HEK293 (cell line): ENCODE results near the gene SNORC.
A peak's percentile ranks its signal among the peaks of the same experiment; 100 is the strongest.

Experiments
- CTCF ChIA-PET: fragments of 350-600 bp; formaldehyde crosslinking; extraction: SDS; loops from one replicate; lab custom pipeline; 2021; ENCODE audit warnings: antibody characterized with exemption; lab: Yijun Ruan, JAX
- POLR2A ChIA-PET: fragments of 300-600 bp; formaldehyde crosslinking; extraction: SDS; loops from one replicate; lab custom pipeline; 2020; ENCODE audit warnings: antibody characterized with exemption, inconsistent platforms; lab: Yijun Ruan, JAX
- H3K27ac ChIP-seq: fragments of 200-500 bp; sonication (Bioruptor generic); 2 replicates; pipeline ENCODE4 v1.5.1; 2014; ENCODE audit warnings: low read depth, low read length, control low read depth, inconsistent platforms; ENCODE audit errors: extremely low read depth
- H3K36me3 ChIP-seq, 2 experiments: fragments of 200-500 bp in 1 of 2; sonication (Bioruptor generic) in 1 of 2; 1 replicate in 1 of 2; 2 replicates in 1 of 2; pipeline ENCODE4 v1.5.1; 2014 to 2017; ENCODE audit warnings: inconsistent platforms in 2 of 2, low read length in 2 of 2; ENCODE audit not compliant: control insufficient read depth in 2 of 2, insufficient read depth in 1 of 2
- H3K4me1 ChIP-seq: fragments of 200-500 bp; sonication (Bioruptor generic); 2 replicates; pipeline ENCODE4 v1.5.1; 2014; ENCODE audit warnings: mild to moderate bottlenecking, low read length, inconsistent platforms; ENCODE audit not compliant: control insufficient read depth, insufficient read depth
- H3K4me3 ChIP-seq: 2 replicates; pipeline ENCODE4 v1.5.1; 2011; ENCODE audit warnings: low read depth, mild to moderate bottlenecking, control low read depth, low read length, moderate library complexity
- H3K9me3 ChIP-seq: fragments of 200-500 bp; sonication (Bioruptor generic); 2 replicates; pipeline ENCODE4 v1.5.1; 2014; ENCODE audit warnings: low read depth, low read length, inconsistent platforms; ENCODE audit not compliant: control insufficient read depth, insufficient read depth
- AEBP2 ChIP-seq: fragments of 450-650 bp; formaldehyde crosslinking; IDR thresholded peaks from 2 replicates; pipeline ENCODE4 v1.5.1; 2016; ENCODE audit warnings: missing biosample characterization, missing genetic modification characterization, borderline replicate concordance
- GFI1B ChIP-seq: fragments of 450-650 bp; formaldehyde crosslinking; IDR thresholded peaks from 2 replicates; pipeline ENCODE4 v1.5.1; 2016; ENCODE audit warnings: missing biosample characterization, missing genetic modification characterization
- GLIS1 ChIP-seq: fragments of 450-650 bp; formaldehyde crosslinking; IDR thresholded peaks from 2 replicates; pipeline ENCODE4 v1.5.1; 2016; ENCODE audit warnings: missing biosample characterization, missing genetic modification characterization
- HOXA7 ChIP-seq: sonication (generic); formaldehyde crosslinking; IDR thresholded peaks from 2 replicates; pipeline ENCODE4 v1.8.1; 2022; ENCODE audit warnings: missing genetic modification reagents, borderline replicate concordance
- HOXD13 ChIP-seq: sonication (generic); formaldehyde crosslinking; IDR thresholded peaks from 2 replicates; pipeline ENCODE4 v1.8.0; 2022; ENCODE audit warnings: missing genetic modification reagents, borderline replicate concordance
- WT1 ChIP-seq: fragments of 450-650 bp; formaldehyde crosslinking; IDR thresholded peaks from 2 replicates; pipeline ENCODE4 v1.5.1; 2016; ENCODE audit warnings: missing biosample characterization, missing genetic modification characterization
- ZBTB17 ChIP-seq: fragments of 450-650 bp; formaldehyde crosslinking; IDR thresholded peaks from 2 replicates; pipeline ENCODE4 v1.5.1; 2016; ENCODE audit warnings: missing biosample characterization, missing genetic modification characterization
- ZBTB21 ChIP-seq: fragments of 450-650 bp; formaldehyde crosslinking; IDR thresholded peaks from 2 replicates; pipeline ENCODE4 v1.5.1; 2017; ENCODE audit warnings: missing biosample characterization, missing genetic modification characterization
- ZNF112 ChIP-seq: fragments of 450-650 bp; formaldehyde crosslinking; IDR thresholded peaks from 2 replicates; pipeline ENCODE4 v1.5.0; 2017; ENCODE audit warnings: missing biosample characterization, missing genetic modification characterization
- ZNF114 ChIP-seq: fragments of 450-650 bp; formaldehyde crosslinking; IDR thresholded peaks from 2 replicates; pipeline ENCODE4 v1.5.0; 2017; ENCODE audit warnings: missing biosample characterization, missing genetic modification characterization
- ZNF2 ChIP-seq: fragments of 450-650 bp; formaldehyde crosslinking; IDR thresholded peaks from 2 replicates; pipeline ENCODE4 v1.5.1; 2016; ENCODE audit warnings: missing biosample characterization, missing genetic modification characterization
- ZNF23 ChIP-seq: fragments of 450-650 bp; formaldehyde crosslinking; IDR thresholded peaks from 2 replicates; pipeline ENCODE4 v1.5.1; 2016; ENCODE audit warnings: missing biosample characterization, missing genetic modification characterization, borderline replicate concordance
- ZNF37A ChIP-seq: fragments of 450-650 bp; IDR thresholded peaks from 2 replicates; pipeline ENCODE4 v1.5.1; 2018; ENCODE audit warnings: missing biosample characterization, missing genetic modification characterization
- ZNF391 ChIP-seq: fragments of 450-650 bp; formaldehyde crosslinking; IDR thresholded peaks from 2 replicates; pipeline ENCODE4 v1.5.1; 2016; ENCODE audit warnings: low read depth, missing biosample characterization, missing genetic modification characterization, borderline replicate concordance
- ZNF416 ChIP-seq: fragments of 450-650 bp; formaldehyde crosslinking; IDR thresholded peaks from 2 replicates; pipeline ENCODE4 v1.5.1; 2016; ENCODE audit warnings: missing biosample characterization, missing genetic modification characterization
- ZNF623 ChIP-seq: fragments of 450-650 bp; formaldehyde crosslinking; IDR thresholded peaks from 2 replicates; pipeline ENCODE4 v1.5.1; 2016; ENCODE audit warnings: missing biosample characterization, missing genetic modification characterization
- ZNF670 ChIP-seq: fragments of 450-650 bp; formaldehyde crosslinking; IDR thresholded peaks from 2 replicates; pipeline ENCODE4 v1.5.1; 2016; ENCODE audit warnings: missing biosample characterization, missing genetic modification characterization, low read depth
- ZNF830 ChIP-seq: fragments of 450-650 bp; IDR thresholded peaks from 2 replicates; pipeline ENCODE4 v1.5.0; 2018; ENCODE audit warnings: missing biosample characterization, missing genetic modification characterization, low read depth, mild to moderate bottlenecking, moderate library complexity

The SNORC gene

GRCh38 chr2:232878855-232879617 lies 9.0 kb downstream of the SNORC start:
- H3K27ac ChIP-seq = no peak overlapping the region
- TF ChIP-seq GLIS1 (tag by site-specific recombination) (peak; percentile 16; the same call in 1 of the 2 replicates), HOXD13 (no peak)
- POLR2A ChIA-PET = no interaction called here
- H3K36me3 ChIP-seq = peaks cover 0 to 28% of the 10 kb centered on the region in 2 experiments; a peak in 1 of 3 replicates
- H3K4me1 ChIP-seq = no peaks in the 10 kb centered on the region
- no peaks in the 10 kb centered on the region for H3K9me3 ChIP-seq
- H3K4me3 ChIP-seq = no peak overlapping the region
- CTCF ChIA-PET = interaction anchor here (1.0 to 1.2 kb wide), 2 partner anchors 175 to 372 kb away, joined by 3 to 6 read pairs; partner anchors contain the start of gene ATG16L1

- Histone ChIP-seq H3K4me1 (no peaks in the 10 kb centered on the region), H3K27ac (no peak overlapping the region), H3K9me3 (no peaks in the 10 kb centered on the region), H3K4me3 (no peak overlapping the region), H3K36me3 (peaks cover 0 to 36% of the 10 kb centered on the region in 2 experiments; a peak in 1 of 3 replicates)
- no peak for TF ChIP-seq ZNF830
- TF ChIP-seq ZNF37A = no peak
- TF ChIP-seq ZNF2 (tag by site-specific recombination) = no peak
- no peak for TF ChIP-seq ZNF114 (tag by site-specific recombination)
- CTCF ChIA-PET = interaction anchor here (1.2 kb wide), 1 partner anchor 371 kb away, joined by 3 read pairs; the partner anchor contains the start of gene ATG16L1
- POLR2A ChIA-PET = no interaction called here
These were observed 9.8 kb downstream of the SNORC start for GRCh38 chr2:232879618-232880494.

GRCh38 chr2:232880764-232881351 lies 10.8 kb downstream of the SNORC start:
- Histone ChIP-seq H3K9me3 (no peaks in the 10 kb centered on the region), H3K4me3 (no peak overlapping the region), H3K36me3 (peaks cover 0 to 45% of the 10 kb centered on the region in 2 experiments; a peak in 1 of 3 replicates), H3K27ac (no peak overlapping the region), H3K4me1 (no peaks in the 10 kb centered on the region)
- TF ChIP-seq ZNF416 (tag by site-specific recombination) (no peak), ZNF112 (tag by site-specific recombination) (no peak), HOXA7 (no peak), ZNF23 (tag by site-specific recombination) (no peak), ZNF391 (tag by site-specific recombination) (no peak), ZBTB17 (tag by site-specific recombination) (no peak), AEBP2 (tag by site-specific recombination) (no peak), ZBTB21 (tag by site-specific recombination) (no peak), WT1 (tag by site-specific recombination) (no peak), ZNF623 (tag by site-specific recombination) (no peak), GFI1B (no peak), ZNF670 (no peak)
- POLR2A ChIA-PET = no interaction called here
- CTCF ChIA-PET = interaction anchor here (1.6 kb wide), 1 partner anchor 174 kb away, joined by 3 read pairs; no protein-coding TSS in a partner anchor
